HTERT RPE-1 (cell line): ENCODE measurements around the gene ABCB1.

ENCODE experiments used
- in situ Hi-C: fragments of 300-500 bp; cut with MboI; formaldehyde crosslinking; loops from 4 replicates; pipeline ENCODE4 v1.14.3; 2020; ENCODE audit warnings: low sequenced_read_pairs

ABCB1 gene

DNA sequence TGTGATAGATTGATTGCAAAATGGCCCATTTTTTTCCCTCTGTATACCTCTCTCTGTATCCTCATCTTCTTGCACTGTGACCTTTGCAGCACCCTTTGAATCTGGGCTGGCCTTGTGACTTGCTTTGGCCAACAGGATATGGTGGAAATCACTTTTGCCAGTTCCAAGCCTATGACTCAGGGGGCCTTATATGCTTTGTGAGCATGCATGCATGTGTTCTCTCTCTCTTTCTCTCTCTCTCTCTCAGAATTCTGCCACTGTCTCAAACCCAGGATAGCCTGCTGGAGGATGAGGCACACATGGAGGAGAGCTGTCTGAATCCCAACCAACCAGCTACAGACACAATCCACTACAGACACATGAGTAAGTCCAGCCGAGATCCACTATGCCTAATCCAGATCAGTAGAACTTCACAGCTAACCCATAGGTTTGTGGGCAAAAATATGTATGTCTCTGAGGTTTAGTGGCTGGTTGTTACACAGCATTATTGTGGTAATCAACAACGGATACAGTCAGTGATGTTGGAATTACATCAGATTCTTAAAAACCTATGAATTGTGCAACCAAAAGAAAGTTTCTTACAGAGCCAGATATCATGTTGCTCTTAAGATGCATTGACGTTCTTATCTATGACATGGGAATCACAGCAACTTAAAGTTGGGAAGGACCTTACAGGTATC lies 83.4 kb downstream of the ABCB1 start:
- in situ Hi-C loops, result no loop called here

DNA sequence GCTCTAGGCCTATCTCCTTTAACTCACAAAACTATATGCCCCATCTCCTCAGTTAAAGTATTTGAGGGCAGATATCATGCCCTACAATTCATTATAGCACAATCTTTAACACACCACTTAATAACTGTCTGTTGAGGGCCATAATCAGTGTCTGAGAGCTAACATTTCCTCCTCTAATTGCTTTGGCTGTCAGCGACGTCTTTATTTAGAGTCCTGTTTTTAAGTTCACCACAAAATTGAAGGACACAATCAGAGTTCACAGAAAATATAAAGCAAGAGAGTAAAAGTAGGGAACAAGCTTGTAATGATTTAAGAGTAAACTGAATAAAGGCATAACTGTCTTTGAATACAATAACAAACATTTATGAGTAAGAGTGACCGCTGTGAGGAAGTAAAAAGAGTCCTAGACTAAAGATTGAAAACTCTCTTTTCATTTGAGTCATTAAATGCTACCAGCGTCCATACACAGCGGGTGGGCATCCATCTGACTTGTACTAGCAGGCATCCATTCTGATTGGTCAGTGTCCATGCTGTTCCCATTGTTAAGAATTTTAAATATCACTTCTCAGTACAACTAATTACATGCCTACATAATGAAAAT lies 86.8 kb downstream of the ABCB1 start:
- in situ Hi-C loops, result no loop called here

DNA sequence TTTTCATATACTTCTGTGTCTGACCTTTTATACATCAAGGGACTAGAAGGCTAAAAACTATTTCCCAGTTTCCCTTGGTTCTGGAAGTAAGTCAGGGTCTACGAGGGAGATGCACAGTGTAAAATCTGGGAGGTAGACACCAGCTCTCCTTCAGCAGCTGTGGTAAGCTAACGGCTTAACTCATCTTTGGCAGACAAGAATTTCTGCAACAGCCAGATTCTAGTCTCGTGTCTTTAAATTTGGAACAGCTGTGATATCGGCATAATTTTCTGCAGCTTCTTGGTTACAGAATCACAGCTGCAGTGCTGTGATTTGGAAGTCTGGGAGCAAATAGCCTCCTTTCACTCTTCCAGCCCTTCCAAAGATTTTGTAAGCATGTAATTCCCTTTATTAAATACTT lies 87.8 kb downstream of the ABCB1 start:
- in situ Hi-C loops, result no loop called here

DNA sequence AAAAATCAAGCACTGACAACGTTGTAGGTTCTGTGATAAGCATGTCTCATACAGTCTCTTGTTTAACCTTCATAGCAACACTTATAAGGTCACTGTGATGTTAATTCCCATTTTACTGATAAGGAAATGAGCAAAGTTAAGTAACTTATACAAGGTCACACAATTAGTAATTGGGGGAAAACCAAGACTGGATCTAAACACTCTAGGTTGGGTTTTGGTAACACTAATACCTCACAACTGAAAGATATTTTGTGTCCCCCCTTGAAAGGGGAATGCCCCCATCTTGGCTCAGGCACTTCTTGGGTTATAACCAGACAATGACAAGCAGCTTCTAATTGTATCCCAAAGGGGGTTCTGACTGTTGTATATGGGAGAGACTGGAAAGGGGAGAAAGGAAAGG lies 89.2 kb downstream of the ABCB1 start:
- in situ Hi-C loops, result no loop called here

DNA sequence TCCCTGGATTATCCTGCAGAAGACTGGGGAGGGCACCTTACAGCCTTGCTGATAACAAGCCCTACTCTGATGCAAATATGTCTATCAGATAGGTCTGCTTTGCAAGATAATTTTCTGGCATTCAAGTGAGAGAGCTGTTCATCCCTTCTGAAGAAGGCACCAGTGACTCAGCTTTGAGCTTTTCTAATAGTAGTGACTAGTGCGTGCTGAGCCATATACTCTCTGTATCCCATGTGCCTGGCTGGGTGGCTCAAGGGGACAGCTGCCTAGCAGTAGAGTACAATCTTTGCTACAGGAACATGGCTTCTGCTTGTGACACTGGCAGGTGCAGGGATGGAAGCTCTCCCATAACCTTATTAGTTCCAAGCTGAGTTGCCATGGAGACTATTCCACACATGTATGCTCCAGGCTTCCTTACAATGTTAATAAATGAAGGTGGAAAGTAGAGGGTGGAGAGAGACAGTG lies 90.2 kb downstream of the ABCB1 start:
- in situ Hi-C loops, result no loop called here

GRCh38 chr7:87507446-87507845 lies 93.2 kb downstream of the ABCB1 start:
- in situ Hi-C loops, result no loop called here

GRCh38 chr7:87506246-87507180 lies 94.2 kb downstream of the ABCB1 start:
- in situ Hi-C loops, result no loop called here

DNA sequence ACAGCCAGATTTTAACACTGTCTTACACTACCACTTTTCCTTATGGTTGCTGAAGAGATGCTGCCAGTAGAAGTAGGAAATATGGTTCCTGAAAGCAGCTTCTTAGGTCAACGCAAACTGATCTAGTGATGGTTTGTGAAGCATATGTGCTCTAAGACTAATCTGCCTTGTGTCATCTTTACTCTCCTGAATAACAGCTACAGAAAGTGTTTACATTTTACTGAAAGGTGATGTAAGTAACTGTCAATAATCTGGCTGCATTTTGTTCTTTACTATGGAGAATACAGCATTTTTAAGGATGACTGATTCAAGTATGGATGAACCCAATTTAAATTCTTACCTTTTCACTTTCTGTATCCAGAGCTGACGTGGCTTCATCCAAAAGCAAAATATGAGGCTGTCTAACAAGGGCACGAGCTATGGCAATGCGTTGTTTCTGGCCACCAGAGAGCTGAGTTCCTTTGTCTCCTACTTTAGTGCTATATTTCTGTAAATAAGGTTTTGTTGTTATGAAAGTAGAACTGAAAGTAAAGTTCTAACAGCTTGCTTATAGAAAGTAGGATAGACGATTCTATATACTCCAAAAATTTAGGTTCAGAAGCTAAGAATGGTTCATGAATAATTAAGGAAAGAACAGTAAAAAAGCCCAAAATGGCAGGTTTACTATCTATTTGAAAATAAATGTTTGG lies 95.0 kb downstream of the ABCB1 start:
- in situ Hi-C loops, result no loop called here

- in situ Hi-C loops, result no loop called here
Observed at GRCh38 chr7:87505122-87505521, 95.6 kb downstream of the ABCB1 start.

DNA sequence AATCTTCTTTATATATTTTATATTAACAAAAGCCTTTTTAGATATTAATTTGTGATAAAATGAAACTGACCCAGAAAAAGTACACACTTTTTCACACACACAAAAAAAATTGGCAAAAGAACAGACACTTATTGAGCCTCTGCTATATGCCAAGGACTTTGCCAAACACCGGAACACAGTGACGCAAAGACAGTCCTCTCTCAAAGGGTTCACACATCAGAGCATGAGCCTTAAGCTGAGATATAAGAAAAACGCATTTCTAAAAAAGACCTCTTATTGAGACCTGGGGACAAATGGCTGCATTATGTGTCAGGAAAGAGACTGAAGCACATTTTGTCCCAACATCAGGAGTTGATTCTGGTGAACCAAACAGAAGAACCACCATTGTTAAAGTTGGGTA lies 101.2 kb downstream of the ABCB1 start:
- in situ Hi-C loops, result no loop called here

DNA sequence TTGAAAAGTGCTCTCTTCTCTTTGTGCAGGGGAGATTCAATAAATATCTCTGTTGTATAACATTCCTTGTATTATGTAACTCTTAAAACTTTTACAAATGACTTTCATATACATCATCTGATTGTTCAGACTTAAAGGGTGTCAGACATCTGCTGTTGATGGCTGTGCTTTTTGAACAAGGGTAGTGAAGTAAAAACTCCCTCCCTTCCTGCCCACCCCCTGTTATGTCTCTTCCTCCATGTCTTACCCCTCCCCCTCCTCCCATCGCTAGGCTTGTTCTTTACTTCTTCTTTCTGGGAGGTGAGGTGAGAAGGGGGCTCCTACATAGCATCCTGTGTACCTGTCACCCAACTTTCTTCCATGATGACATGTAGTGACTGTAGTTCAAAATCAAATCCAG lies 101.8 kb downstream of the ABCB1 start:
- in situ Hi-C loops, result no loop called here

- in situ Hi-C loops, result no loop called here
Observed at GRCh38 chr7:87497482-87497881, 103.2 kb downstream of the ABCB1 start.

DNA sequence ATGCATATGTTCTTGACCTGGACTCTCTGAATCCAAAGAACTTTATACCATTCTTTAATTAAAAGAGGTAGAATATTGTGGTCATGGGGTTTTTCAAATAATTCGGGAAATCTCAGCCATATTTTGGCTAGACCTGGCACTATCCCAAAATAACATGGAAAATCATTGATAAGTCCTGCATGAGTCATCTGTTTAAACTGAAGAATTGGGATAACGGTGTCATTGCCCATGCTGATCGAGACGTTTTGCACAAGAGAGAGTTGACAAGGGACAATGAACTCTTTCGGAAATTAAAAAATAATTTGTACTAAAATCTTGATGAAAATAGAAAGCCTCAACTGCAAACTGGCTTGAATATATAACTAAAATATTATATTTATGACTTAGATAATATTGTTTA lies 105.3 kb downstream of the ABCB1 start:
- in situ Hi-C loops, result no loop called here

DNA sequence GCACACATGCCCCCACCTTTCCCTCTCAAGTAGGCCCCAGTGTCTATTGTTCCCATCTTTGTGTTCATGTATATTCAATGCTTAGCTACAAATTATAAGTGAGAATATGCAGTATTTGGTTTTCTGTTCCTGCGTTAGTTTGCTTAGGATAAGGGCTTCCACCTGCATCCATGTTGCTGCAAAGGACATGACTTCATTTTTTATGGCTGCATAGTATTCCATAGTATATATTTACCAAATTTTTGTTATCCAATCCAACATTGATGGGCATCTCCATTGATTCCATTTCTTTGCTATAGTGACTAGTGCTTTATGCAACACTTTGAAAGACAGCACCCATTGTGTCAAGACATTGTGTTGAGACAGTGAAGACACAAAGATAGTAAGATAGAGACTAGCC lies 106.2 kb downstream of the ABCB1 start:
- in situ Hi-C loops, result no loop called here

DNA sequence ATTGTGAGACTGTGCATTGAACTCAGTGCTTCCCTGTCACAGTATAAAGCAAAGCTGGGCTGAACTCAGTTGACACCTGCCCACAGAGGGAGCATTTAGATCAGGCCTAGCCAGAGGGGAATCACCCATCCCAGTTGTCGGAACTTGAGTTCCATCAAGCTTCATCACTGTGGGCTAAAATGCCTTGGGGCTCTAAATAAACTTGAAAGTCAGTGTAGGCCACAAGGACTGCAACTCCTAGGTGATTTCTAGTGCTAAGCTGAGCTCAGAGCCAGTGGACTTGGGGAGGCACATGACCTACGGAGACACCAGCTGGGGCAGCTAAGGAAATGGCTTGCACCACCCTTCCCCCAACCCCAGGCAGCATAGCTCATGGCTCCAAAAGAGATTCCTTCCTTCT lies 117.6 kb downstream of the ABCB1 start:
- in situ Hi-C loops, result no loop called here

DNA sequence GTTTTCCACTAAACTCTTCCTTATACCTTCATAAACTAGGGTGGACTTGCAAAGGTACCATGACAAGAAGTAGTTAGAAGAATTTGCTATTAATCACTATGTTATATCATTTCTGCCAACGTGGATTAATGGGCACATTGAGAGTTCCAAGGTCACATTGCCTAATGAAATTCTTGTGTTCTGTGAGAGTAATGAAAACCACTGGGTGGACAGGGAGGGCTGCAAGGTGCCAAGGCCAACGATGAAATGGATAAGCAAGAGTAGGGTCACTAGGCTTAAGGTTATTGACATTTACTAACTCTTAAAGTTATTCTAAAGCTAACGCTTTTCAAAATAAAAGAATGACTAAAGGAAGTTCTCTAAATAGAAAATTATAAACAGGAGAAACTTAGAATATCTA lies 118.6 kb downstream of the ABCB1 start:
- in situ Hi-C loops, result no loop called here

GRCh38 chr7:87480386-87480785 lies 120.3 kb downstream of the ABCB1 start:
- in situ Hi-C loops, result no loop called here

DNA sequence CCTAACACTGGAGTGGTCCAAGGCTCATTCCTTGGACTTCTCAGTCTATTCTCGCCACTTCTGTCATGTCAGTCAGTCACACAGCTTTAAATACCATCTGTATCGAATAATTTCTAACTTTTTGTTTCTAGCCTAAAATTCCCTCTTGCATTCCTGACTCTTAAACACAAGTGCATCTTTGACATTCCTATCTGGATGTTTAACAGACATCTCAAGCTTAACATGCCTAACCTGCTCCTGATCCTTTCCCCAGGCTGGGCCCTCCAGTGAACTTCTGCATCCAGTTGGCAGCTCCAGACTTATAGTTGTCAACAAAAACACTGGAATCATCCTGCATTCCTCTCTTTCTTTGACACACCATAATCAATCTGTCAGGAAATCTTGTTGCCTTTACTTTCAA lies 120.7 kb downstream of the ABCB1 start:
- in situ Hi-C loops, result no loop called here

DNA sequence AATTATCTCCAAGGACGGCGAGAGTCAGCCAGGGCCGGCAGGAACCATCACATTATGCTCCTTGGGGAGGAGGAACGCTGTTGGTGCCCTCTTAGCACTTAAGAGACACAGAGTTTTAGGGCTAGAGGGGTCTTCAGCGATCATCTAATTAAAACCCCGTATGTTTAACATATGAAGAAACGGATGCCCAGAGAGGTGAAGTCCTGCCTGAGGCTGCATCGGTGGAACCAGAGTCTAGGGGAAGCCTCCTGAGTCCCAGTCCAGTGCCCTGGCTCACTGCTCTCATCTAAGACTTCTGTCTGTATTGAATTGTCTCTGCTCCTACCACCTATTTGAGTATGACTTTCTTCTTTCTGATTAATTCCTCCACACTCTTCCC lies 124.5 kb downstream of the ABCB1 start:
- in situ Hi-C loops, result no loop called here

- in situ Hi-C loops, result no loop called here
Observed at GRCh38 chr7:87475359-87476178, 125.1 kb downstream of the ABCB1 start, which contains the start of gene ABCB4. Gene ABCB4, minus strand, starts transcription at chr7:87475680. Its CDS starts 215 bp downstream, at chr7:87475465.
